A549 (cell line): ENCODE data around the gene CPTP. TPM values are rescaled to one million over a fixed set of nuclear protein-coding genes. Genes with fewer than 3 reads are reported as not detected.

Experiments used
- ATAC-seq, 2 experiments: fragments of 200-7000 bp in 1 of 2; fragments of >200 bp in 1 of 2; cut with Nextera tagmentation in 1 of 2; cut with Tn5 transposase in 1 of 2; 3 replicates each; pipeline versions ENCODE4 v1.8.0 to v1.9.1; 2018 to 2020; ENCODE audit warnings: mild to moderate bottlenecking in 1 of 2, moderate library complexity in 1 of 2
- CTCF ChIA-PET: fragments of 300-600 bp; sonication (Branson Sonifier 250); formaldehyde crosslinking; extraction: SDS; loops from one replicate; lab custom pipeline; 2021; ENCODE audit warnings: antibody characterized with exemption, inconsistent platforms; lab: Yijun Ruan, JAX
- POLR2A ChIA-PET: fragments of 350-600 bp; formaldehyde crosslinking; extraction: SDS; loops from one replicate; lab custom pipeline; 2021; ENCODE audit warnings: antibody characterized with exemption, inconsistent platforms; lab: Yijun Ruan, JAX
- DNase-seq, 2 experiments: peaks; one replicate each; pipeline versions ENCODE4 v3.0.0 to v3.0.0-alpha.2; 2011 to 2016; ENCODE audit warnings: low read depth in 1 of 2, low spot score in 1 of 2
- FAIRE-seq: peaks from 2 replicates; lab custom pipeline; 2011; peaks lifted over from hg19 to GRCh38; lab: Jason Lieb, UNC
- H3K27ac ChIP-seq, 2 experiments: fragments of >200 bp; sonication (Bioruptor Twin); formaldehyde crosslinking; 3 replicates each; pipeline ENCODE4 v1.5.1; 2016 to 2017
- H3K4me1 ChIP-seq: fragments of >200 bp; sonication (Bioruptor Twin); formaldehyde crosslinking; 3 replicates; pipeline ENCODE4 v1.6.1; 2016
- H3K4me2 ChIP-seq: fragments of >200 bp; sonication (Bioruptor Twin); formaldehyde crosslinking; 3 replicates; pipeline ENCODE4 v1.6.1; 2016
- H3K4me3 ChIP-seq: fragments of >200 bp; sonication (Bioruptor Twin); formaldehyde crosslinking; 3 replicates; pipeline ENCODE4 v1.5.1; 2016
- H3K9me3 ChIP-seq: fragments of >200 bp; sonication (Bioruptor Twin); formaldehyde crosslinking; 3 replicates; pipeline ENCODE4 v1.6.1; 2016
- CBX2 ChIP-seq: fragments of 200-600 bp; sonication (generic); IDR thresholded peaks from 2 replicates; pipeline ENCODE4 v1.6.1; 2016; ENCODE audit warnings: low read depth, mild to moderate bottlenecking, borderline replicate concordance
- CBX8 ChIP-seq: fragments of 200-600 bp; sonication (generic); IDR thresholded peaks from 2 replicates; pipeline ENCODE4 v1.6.1; 2016
- CHD4 ChIP-seq: fragments of 200-600 bp; sonication (generic); IDR thresholded peaks from 2 replicates; pipeline ENCODE4 v1.6.1; 2016; ENCODE audit warnings: antibody characterized with exemption, mild to moderate bottlenecking, borderline replicate concordance
- E2F6 ChIP-seq: IDR thresholded peaks from 2 replicates; pipeline ENCODE4 v1.6.1; 2012; ENCODE audit warnings: low read depth, borderline replicate concordance
- EHF ChIP-seq: fragments of 250-450 bp; sonication (Bioruptor Pico); IDR thresholded peaks from 2 replicates; pipeline ENCODE4 v1.5.0; 2020; ENCODE audit warnings: mild to moderate bottlenecking
- FOSL2 ChIP-seq, 2 experiments: fragments of 450-650 bp in 1 of 2; fragments of >200 bp in 1 of 2; sonication (Bioruptor Twin) in 1 of 2; formaldehyde crosslinking; IDR thresholded peaks; 2 replicates each; pipeline versions ENCODE4 v1.5.0 to v1.6.1; 2016 to 2020; ENCODE audit warnings: mild to moderate bottlenecking in 1 of 2, moderate library complexity in 1 of 2
- GATA3 ChIP-seq: IDR thresholded peaks from 2 replicates; pipeline ENCODE4 v1.6.1; 2012; ENCODE audit warnings: borderline replicate concordance
- HOXB13 ChIP-seq: fragments of 250-450 bp; sonication (Bioruptor Pico); IDR thresholded peaks from 2 replicates; pipeline ENCODE4 v1.5.0; 2020; ENCODE audit warnings: low read depth, mild to moderate bottlenecking, moderate library complexity
- JUN ChIP-seq, 2 experiments: fragments of >200 bp; sonication (Bioruptor Twin); formaldehyde crosslinking; IDR thresholded peaks; 2 replicates in 1 of 2; 3 replicates in 1 of 2; pipeline ENCODE4 v1.6.1; 2016 to 2017
- KDM5A ChIP-seq: fragments of 200-600 bp; sonication (generic); IDR thresholded peaks from 2 replicates; pipeline ENCODE4 v1.6.1; 2016; ENCODE audit warnings: antibody characterized with exemption, mild to moderate bottlenecking
- MAZ ChIP-seq: fragments of 150-350 bp; IDR thresholded peaks from 2 replicates; pipeline ENCODE4 v1.6.1; 2014; ENCODE audit warnings: antibody characterized with exemption, low read depth, low read length, borderline replicate concordance
- NFE2L2 ChIP-seq: fragments of 150-350 bp; conservative IDR thresholded peaks from 2 replicates; pipeline ENCODE4 v1.6.1; 2014; ENCODE audit warnings: low read length
- NPAS2 ChIP-seq: fragments of 250-450 bp; sonication (Bioruptor Pico); IDR thresholded peaks from 2 replicates; pipeline ENCODE4 v1.8.0; 2022; ENCODE audit warnings: mild to moderate bottlenecking, moderate library complexity, borderline replicate concordance
- NR3C1 ChIP-seq: fragments of >200 bp; sonication (Bioruptor Twin); formaldehyde crosslinking; IDR thresholded peaks from 3 replicates; pipeline ENCODE4 v1.6.1; 2017
- POLR2A ChIP-seq: IDR thresholded peaks from 2 replicates; pipeline ENCODE4 v1.6.1; 2012; ENCODE audit warnings: mild to moderate bottlenecking, low read length
- RCOR1 ChIP-seq: fragments of 150-350 bp; IDR thresholded peaks from 2 replicates; pipeline ENCODE4 v1.6.1; 2014; ENCODE audit warnings: antibody characterized with exemption, low read length, low read depth
- REST ChIP-seq: fragments of 200-600 bp; sonication (generic); IDR thresholded peaks from 2 replicates; pipeline ENCODE4 v1.6.1; 2016; ENCODE audit warnings: antibody characterized with exemption, mild to moderate bottlenecking, moderate library complexity
- RFX5 ChIP-seq: fragments of 450-650 bp; IDR thresholded peaks from 2 replicates; pipeline ENCODE4 v1.7.1; 2014; ENCODE audit warnings: antibody characterized with exemption, mild to moderate bottlenecking, moderate library complexity
- RNF2 ChIP-seq: fragments of 200-600 bp; sonication (generic); IDR thresholded peaks from 2 replicates; pipeline ENCODE4 v1.6.1; 2016; ENCODE audit warnings: low read depth, mild to moderate bottlenecking, antibody characterized with exemption, moderate library complexity, borderline replicate concordance
- SMC3 ChIP-seq: fragments of >200 bp; sonication (Bioruptor Twin); formaldehyde crosslinking; IDR thresholded peaks from 3 replicates; pipeline ENCODE4 v1.6.1; 2018; ENCODE audit warnings: inconsistent platforms
- SREBF2 ChIP-seq: fragments of 450-650 bp; IDR thresholded peaks from 2 replicates; pipeline ENCODE4 v1.6.1; 2014; ENCODE audit warnings: mild to moderate bottlenecking, moderate library complexity
- TFCP2L1 ChIP-seq: fragments of 250-450 bp; sonication (Bioruptor Pico); IDR thresholded peaks from 2 replicates; pipeline ENCODE4 v1.5.0; 2021; ENCODE audit warnings: mild to moderate bottlenecking
- USF2 ChIP-seq: fragments of 450-650 bp; IDR thresholded peaks from 2 replicates; pipeline ENCODE4 v1.6.1; 2014; ENCODE audit warnings: antibody characterized with exemption
- ZC3H11A ChIP-seq: fragments of 450-650 bp; IDR thresholded peaks from 2 replicates; pipeline ENCODE4 v1.6.1; 2014; ENCODE audit warnings: antibody characterized with exemption, mild to moderate bottlenecking
- ZNF302 ChIP-seq: fragments of 250-450 bp; sonication (Bioruptor Pico); IDR thresholded peaks from 2 replicates; pipeline ENCODE4 v1.9.0; 2021; ENCODE audit warnings: inconsistent platforms, mild to moderate bottlenecking, moderate library complexity
- ZSCAN20 ChIP-seq: fragments of 250-450 bp; sonication (Bioruptor Pico); IDR thresholded peaks from 2 replicates; pipeline ENCODE4 v1.8.0; 2022; ENCODE audit warnings: mild to moderate bottlenecking, moderate library complexity
- WGBS: methylation state at CpG from one replicate; pipeline ENCODE4 v1.1.6; 2017; ENCODE audit errors: missing lambda C conversion rate; 5-methylcytosine and 5-hydroxymethylcytosine counted together
- polyA plus RNA-seq, 4 experiments: library from polyadenylated mRNA; depleted of rRNA in 3 of 4; stranded (reverse); fragments of >200 nt; fragmentation: RNase III in 1 of 4; extraction: RNeasy Plus Mini Kit Qiagen cat#74134 plus additional on column Dnase treatment in 1 of 4; gene quantifications; 2 replicates in 3 of 4; 3 replicates in 1 of 4; pipeline ENCODE4 v1.2.3, GENCODE V29; 2011 to 2017
- TF ChIP-seq, protein P1 (sequence below): fragments of >200 bp; sonication (Bioruptor Twin); formaldehyde crosslinking; IDR thresholded peaks from 3 replicates; pipeline ENCODE4 v1.6.1; 2016
- TF ChIP-seq, protein P2 (sequence below): IDR thresholded peaks from 2 replicates; pipeline ENCODE4 v1.6.1; 2012

CPTP gene
- polyA plus RNA-seq, 2 of the 4 experiments (the other 2 are of a cell fraction), result 4.3 to 11.9 TPM

- ATAC-seq (no peak), DNase-seq (no peak)
- POLR2A ChIA-PET, result no interaction called here
Observed at GRCh38 chr1:1343811-1344421, 19.3 kb downstream of the CPTP start.

GRCh38 chr1:1344655-1345361 is 20.2 kb downstream of the CPTP start:
- Histone ChIP-seq H3K27ac (peak overlapping the region; percentile 99 to 100), H3K4me2 (peak overlapping the region; percentile 97), H3K4me1 (peaks cover 45% of the 10 kb centered on the region), H3K9me3 (no peaks in the 10 kb centered on the region), H3K4me3 (peak overlapping the region; percentile 28)
- ChIA-PET CTCF (interaction anchor here (0.6 to 7.2 kb wide), 10 partner anchors 8 to 70 kb away, joined by 3 to 73 read pairs (median 6); partner anchors contain the start of gene TAS1R3), POLR2A (interaction anchor here (1.0 kb wide), 1 partner anchor 8 kb away, joined by 3 read pairs; no protein-coding TSS in a partner anchor)
- FAIRE-seq (no peak), ATAC-seq (peak; percentile 74 to 82), DNase-seq (peak; percentile 83 to 84)
- no CpG with 5 or more reads among the region's 15 CpGs for WGBS
- TF ChIP-seq REST, result no peak
- TF ChIP-seq NFE2L2, result no peak
- TF ChIP-seq E2F6, result no peak
- no peak for TF ChIP-seq USF2
- TF ChIP-seq TFCP2L1 (CRISPR knock-in tag), result no peak
- no peak for TF ChIP-seq NPAS2 (CRISPR knock-in tag)
- TF ChIP-seq KDM5A, result no peak
- no peak for TF ChIP-seq SREBF2
- no peak for TF ChIP-seq CBX8
- TF ChIP-seq JUN (IDR thresholded peaks at IDR 0.05), result peak; percentile 42 to 58; a peak in 2 of 5 replicates
- no peak for TF ChIP-seq POLR2A
- TF ChIP-seq ZNF302 (CRISPR knock-in tag), result no peak
- no peak for TF ChIP-seq NR3C1
- TF ChIP-seq CHD4, result no peak
- peak; percentile 87 for TF ChIP-seq FOSL2 (IDR thresholded peaks at IDR 0.05)
- TF ChIP-seq FOSL2 (CRISPR knock-in tag; IDR thresholded peaks at IDR 0.05), result peak; percentile 99
- TF ChIP-seq SMC3, result 0 out of 3 replicates have a peak, but pooled peaks have one; percentile 9
- TF ChIP-seq EHF (CRISPR knock-in tag), result no peak
- no peak for TF ChIP-seq ZC3H11A
- TF ChIP-seq, protein P1, sequence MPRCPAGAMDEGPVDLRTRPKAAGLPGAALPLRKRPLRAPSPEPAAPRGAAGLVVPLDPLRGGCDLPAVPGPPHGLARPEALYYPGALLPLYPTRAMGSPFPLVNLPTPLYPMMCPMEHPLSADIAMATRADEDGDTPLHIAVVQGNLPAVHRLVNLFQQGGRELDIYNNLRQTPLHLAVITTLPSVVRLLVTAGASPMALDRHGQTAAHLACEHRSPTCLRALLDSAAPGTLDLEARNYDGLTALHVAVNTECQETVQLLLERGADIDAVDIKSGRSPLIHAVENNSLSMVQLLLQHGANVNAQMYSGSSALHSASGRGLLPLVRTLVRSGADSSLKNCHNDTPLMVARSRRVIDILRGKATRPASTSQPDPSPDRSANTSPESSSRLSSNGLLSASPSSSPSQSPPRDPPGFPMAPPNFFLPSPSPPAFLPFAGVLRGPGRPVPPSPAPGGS, result no peak
- no peak for TF ChIP-seq CBX2
- TF ChIP-seq HOXB13 (CRISPR knock-in tag), result no peak
- TF ChIP-seq MAZ, result no peak
- no peak for TF ChIP-seq RCOR1
- no peak for TF ChIP-seq ZSCAN20 (CRISPR knock-in tag)
- TF ChIP-seq RFX5, result no peak
- TF ChIP-seq GATA3, result peak; percentile 37; the same call in 1 of the 2 replicates

More at GRCh38 chr1:1343811-1344421, 19.3 kb downstream of the CPTP start:
- no peak for TF ChIP-seq EHF (CRISPR knock-in tag)
- TF ChIP-seq SMC3, result no peak
- TF ChIP-seq, protein P2, sequence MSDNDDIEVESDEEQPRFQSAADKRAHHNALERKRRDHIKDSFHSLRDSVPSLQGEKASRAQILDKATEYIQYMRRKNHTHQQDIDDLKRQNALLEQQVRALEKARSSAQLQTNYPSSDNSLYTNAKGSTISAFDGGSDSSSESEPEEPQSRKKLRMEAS, result 0 out of 2 replicates have a peak, but pooled peaks have one; percentile 33
- TF ChIP-seq RNF2, result no peak
- H3K4me2 ChIP-seq, result peak overlapping the region; percentile 97
- H3K9me3 ChIP-seq, result no peaks in the 10 kb centered on the region
- CTCF ChIA-PET, result interaction anchor here (0.6 to 7.2 kb wide), 9 partner anchors 7 to 136 kb away, joined by 3 to 73 read pairs (median 3); partner anchors contain the start of gene TAS1R3
- peak overlapping the region; percentile 99 to 100 for H3K27ac ChIP-seq
- H3K4me3 ChIP-seq, result no peak overlapping the region; the same call in 2 of the 3 replicates
- no peak for FAIRE-seq
- peaks cover 45% of the 10 kb centered on the region for H3K4me1 ChIP-seq
- WGBS, result 55% methylated on average over 9 of the region's 24 CpGs
